Esophagus muscularis mucosa (tissue), 4 donors: ENCODE measurements around the gene VDR. TPM values are rescaled to one million over a fixed set of nuclear protein-coding genes. Genes with fewer than 3 reads are reported as not detected.

Experiments
- DNase-seq: peaks from one replicate; pipeline ENCODE4 v3.0.0-alpha.2; 2017; ENCODE audit errors: extremely low spot score
- H3K27ac ChIP-seq, 4 donors: fragments of 200-600 bp; sonication (generic); replicated peaks in 1 of 4; 1 replicate in 3 of 4; 2 replicates in 1 of 4; pipeline ENCODE4 v1.5.1; 2016 to 2019; ENCODE audit warnings: mild to moderate bottlenecking in 1 of 4
- H3K27me3 ChIP-seq, 4 donors: fragments of 200-600 bp; sonication (generic); one replicate each; pipeline versions ENCODE4 v1.5.1 to v1.6.0; 2016 to 2019
- H3K36me3 ChIP-seq, 4 donors: fragments of 200-600 bp; sonication (generic); one replicate each; pipeline ENCODE4 v1.5.1; 2016 to 2019
- H3K4me1 ChIP-seq, 4 donors: fragments of 200-600 bp; sonication (generic); one replicate each; pipeline ENCODE4 v1.5.1; 2016 to 2019
- H3K4me3 ChIP-seq, 4 donors: fragments of 200-600 bp; sonication (generic); 1 replicate in 2 of 4; 2 replicates in 2 of 4; pipeline ENCODE4 v1.5.1; 2016 to 2019; ENCODE audit warnings: mild to moderate bottlenecking in 4 of 4, moderate library complexity in 1 of 4
- H3K9me3 ChIP-seq, 4 donors: fragments of 200-600 bp; sonication (generic); 1 replicate in 3 of 4; 2 replicates in 1 of 4; pipeline ENCODE4 v1.5.1; 2016 to 2019
- EP300 ChIP-seq: sonication (generic); formaldehyde crosslinking; IDR thresholded peaks from one replicate; pipeline ENCODE4 v1.6.1; 2017; ENCODE audit warnings: antibody characterized with exemption
- POLR2A ChIP-seq: fragments of 450-650 bp; IDR thresholded peaks from one replicate; pipeline ENCODE4 v1.6.1; 2017; ENCODE audit warnings: antibody characterized with exemption, moderate library complexity, mild to moderate bottlenecking, low read depth
- POLR2AphosphoS5 ChIP-seq, 2 donors: sonication (generic); formaldehyde crosslinking; IDR thresholded peaks; one replicate each; pipeline ENCODE4 v1.6.1; 2017; ENCODE audit warnings: antibody characterized with exemption in 2 of 2
- WGBS: methylation state at CpG from one replicate; pipeline ENCODE4 v1.1.5; 2018; 5-methylcytosine and 5-hydroxymethylcytosine counted together
- intact Hi-C: fragments of 100-400 bp; cut with DNase I; formaldehyde crosslinking; loops from one replicate; pipeline ENCODE4 v1.15.1; 2023
- total RNA-seq, 4 donors: library from RNA; depleted of rRNA; stranded (reverse); fragments of >200 nt; gene quantifications; one replicate each; pipeline versions ENCODE4 v1.1.0 to v1.2.1, GENCODE V29; 2016
- TF ChIP-seq, protein P1 (sequence below), 3 experiments: fragments of 200-600 bp in 2 of 3; fragments of 450-650 bp in 1 of 3; sonication (generic) in 2 of 3; IDR thresholded peaks; one replicate each; pipeline ENCODE4 v1.5.1; 2017 to 2019; ENCODE audit warnings: antibody characterized with exemption in 3 of 3, mild to moderate bottlenecking in 2 of 3, moderate library complexity in 1 of 3

Gene VDR
- total RNA-seq, 4 donors from 2014 or later, result 0.42 to 2.8 (median 2.1) TPM

DNA sequence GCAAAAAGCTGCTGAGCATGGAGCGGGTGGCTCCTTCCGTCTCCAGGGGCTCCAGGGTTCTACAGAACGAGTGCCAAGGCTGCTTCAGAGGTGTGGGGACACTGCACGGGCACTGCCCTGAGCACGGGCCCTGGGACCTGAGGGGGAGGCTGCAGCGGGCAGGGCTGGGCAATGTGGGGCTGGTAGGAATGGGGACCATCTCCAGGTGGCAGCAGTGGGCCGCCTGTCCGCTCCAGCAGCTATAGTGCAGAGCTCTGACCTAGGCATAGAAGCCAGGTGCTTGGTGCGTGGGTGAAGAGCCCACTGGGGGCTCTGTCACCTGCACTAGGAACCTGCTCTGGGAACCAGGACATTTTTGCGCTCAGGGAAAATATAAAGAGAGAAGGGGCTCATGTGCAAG, 107.4 kb downstream of the VDR start:
- DNase-seq, result no peak
- peaks cover 62 to 72% (median 68%) of the 10 kb centered on the region in 4 donors for H3K36me3 ChIP-seq
- H3K27ac ChIP-seq, result peak overlapping the region in 3 of 4 donors; percentile 2 to 40 (median 14)
- no peak overlapping the region for H3K4me3 ChIP-seq
- no peaks in the 10 kb centered on the region for H3K27me3 ChIP-seq
- peaks cover 42 to 59% (median 49%) of the 10 kb centered on the region in 4 donors for H3K4me1 ChIP-seq
- H3K9me3 ChIP-seq, result no peaks in the 10 kb centered on the region
- TF ChIP-seq, protein P1, sequence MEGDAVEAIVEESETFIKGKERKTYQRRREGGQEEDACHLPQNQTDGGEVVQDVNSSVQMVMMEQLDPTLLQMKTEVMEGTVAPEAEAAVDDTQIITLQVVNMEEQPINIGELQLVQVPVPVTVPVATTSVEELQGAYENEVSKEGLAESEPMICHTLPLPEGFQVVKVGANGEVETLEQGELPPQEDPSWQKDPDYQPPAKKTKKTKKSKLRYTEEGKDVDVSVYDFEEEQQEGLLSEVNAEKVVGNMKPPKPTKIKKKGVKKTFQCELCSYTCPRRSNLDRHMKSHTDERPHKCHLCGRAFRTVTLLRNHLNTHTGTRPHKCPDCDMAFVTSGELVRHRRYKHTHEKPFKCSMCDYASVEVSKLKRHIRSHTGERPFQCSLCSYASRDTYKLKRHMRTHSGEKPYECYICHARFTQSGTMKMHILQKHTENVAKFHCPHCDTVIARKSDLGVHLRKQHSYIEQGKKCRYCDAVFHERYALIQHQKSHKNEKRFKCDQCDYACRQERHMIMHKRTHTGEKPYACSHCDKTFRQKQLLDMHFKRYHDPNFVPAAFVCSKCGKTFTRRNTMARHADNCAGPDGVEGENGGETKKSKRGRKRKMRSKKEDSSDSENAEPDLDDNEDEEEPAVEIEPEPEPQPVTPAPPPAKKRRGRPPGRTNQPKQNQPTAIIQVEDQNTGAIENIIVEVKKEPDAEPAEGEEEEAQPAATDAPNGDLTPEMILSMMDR (IDR thresholded peaks at IDR 0.05), result peak; percentile 34 to 57 (median 50)
- TF ChIP-seq EP300 (no peak), POLR2AphosphoS5 (IDR thresholded peaks at IDR 0.05) (no peak), POLR2A (no peak)
- 74% methylated on average over 8 of the region's 10 CpGs for whole genome bisulfite sequencing
- intact Hi-C loops, result no loop called here

DNA sequence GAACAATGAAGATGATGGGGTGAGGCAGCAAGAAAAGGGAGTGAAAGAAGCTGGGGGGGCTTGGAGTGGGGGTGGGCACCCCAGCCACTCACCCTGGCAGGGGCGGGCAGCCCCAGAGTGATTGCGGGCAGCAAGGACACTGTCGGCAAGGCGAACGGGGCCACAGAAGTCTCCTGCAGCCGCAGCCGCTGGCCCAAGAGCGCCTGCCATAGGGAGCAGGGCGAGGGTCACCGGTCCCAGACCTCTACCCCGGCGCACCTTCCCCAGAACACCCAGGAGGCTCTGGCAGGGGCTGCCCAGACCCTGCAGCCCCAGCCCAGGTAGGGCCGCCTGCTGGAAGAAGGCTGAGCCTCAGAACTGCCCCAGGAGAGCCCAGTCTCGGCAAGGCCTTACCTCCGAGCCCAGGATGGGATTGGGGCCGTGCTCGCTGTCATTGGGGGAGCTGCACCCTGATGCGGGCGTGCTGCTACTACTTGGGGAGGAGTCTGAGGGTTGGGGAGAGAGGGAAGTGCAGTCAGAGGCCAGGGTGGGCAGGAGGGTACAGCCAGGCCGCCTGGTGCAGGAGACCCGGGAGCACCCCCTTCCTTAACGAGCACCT, 108.9 kb downstream of the VDR start:
- WGBS, result 91% methylated on average over 20 of the region's 22 CpGs
- DNase-seq, result no peak
- Histone ChIP-seq H3K27me3 (no peaks in the 10 kb centered on the region), H3K9me3 (no peaks in the 10 kb centered on the region), H3K36me3 (peaks cover 78 to 88% (median 83%) of the 10 kb centered on the region in 4 donors), H3K4me1 (peaks cover 27 to 44% (median 34%) of the 10 kb centered on the region in 4 donors), H3K27ac (peak overlapping the region in 1 of 4 donors; percentile 30), H3K4me3 (no peak overlapping the region)
- intact Hi-C loops, result no loop called here
- TF ChIP-seq, protein P1 (IDR thresholded peaks at IDR 0.05), result no peak
- TF ChIP-seq EP300, result no peak
- TF ChIP-seq POLR2A, result no peak
- no peak for TF ChIP-seq POLR2AphosphoS5 (IDR thresholded peaks at IDR 0.05)

DNA sequence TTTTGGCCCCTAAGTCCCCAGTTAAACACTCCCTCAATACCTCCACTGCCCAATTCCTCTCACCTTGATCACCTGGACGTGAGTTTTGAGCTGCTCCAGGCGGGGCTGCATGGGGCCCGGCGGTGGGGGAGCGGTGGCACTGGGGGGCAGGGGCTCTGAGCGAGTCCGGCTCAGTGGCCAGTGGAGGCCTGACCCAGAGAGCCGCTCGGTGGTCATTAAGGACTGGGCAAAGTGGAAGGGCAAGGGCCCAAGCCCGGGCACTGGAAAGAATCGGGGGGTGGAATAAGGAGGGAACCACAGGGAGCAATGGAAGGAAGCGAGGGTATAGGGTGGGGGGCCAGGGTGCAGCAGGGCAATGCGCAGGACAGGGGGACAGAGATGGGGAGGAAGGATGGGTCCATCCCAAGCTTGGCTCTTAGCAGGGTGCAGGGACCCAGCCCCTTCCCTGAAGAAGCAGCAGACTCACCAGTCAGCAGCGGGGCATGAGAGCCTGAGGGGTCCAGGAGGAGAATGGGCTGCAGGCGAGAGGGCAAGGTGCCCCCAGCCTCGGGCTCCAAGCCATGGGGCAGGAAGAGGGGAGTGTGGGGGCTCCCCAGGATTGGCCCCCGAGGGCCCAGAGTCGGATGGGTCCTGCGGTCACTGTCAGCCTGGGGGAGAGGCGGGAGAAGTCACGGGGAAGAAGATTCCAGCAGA, 109.5 kb downstream of the VDR start:
- intact Hi-C loops, result no loop called here
- no peaks in the 10 kb centered on the region for H3K9me3 ChIP-seq
- DNase-seq, result no peak
- H3K27ac ChIP-seq, result peak overlapping the region in 1 of 4 donors; percentile 22
- peaks cover 21 to 37% (median 27%) of the 10 kb centered on the region in 4 donors for H3K4me1 ChIP-seq
- TF ChIP-seq POLR2A (no peak), POLR2AphosphoS5 (IDR thresholded peaks at IDR 0.05) (no peak), EP300 (no peak)
- TF ChIP-seq, protein P1 (IDR thresholded peaks at IDR 0.05), result no peak
- WGBS, result 88% methylated on average over 21 of the region's 21 CpGs
- H3K36me3 ChIP-seq, result peaks cover 84 to 94% (median 90%) of the 10 kb centered on the region in 4 donors
- H3K4me3 ChIP-seq, result no peak overlapping the region
- H3K27me3 ChIP-seq, result no peaks in the 10 kb centered on the region

DNA sequence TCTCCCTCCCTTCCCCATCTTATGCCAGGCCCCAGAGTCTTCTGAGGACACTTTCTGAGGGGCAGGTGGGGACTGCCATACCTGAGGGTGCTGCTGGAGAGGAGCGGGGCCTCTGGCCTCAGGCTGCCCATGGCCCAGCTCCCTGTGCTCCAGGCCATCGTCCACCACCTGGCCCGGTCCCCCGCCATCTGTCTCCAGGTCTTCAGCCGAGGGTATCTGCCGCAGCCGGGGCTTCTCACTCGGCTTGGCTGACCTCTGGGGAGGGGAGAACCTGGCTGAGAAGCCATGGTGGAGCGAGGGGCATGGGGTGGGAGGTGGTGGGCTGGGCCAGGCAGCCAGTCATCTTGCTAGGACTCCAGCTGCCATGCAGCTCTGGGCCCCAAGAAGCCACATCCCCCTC, 110.1 kb downstream of the VDR start:
- Histone ChIP-seq H3K4me3 (no peak overlapping the region), H3K4me1 (peaks cover 15 to 31% (median 21%) of the 10 kb centered on the region in 4 donors), H3K9me3 (no peaks in the 10 kb centered on the region), H3K27me3 (no peaks in the 10 kb centered on the region), H3K27ac (peak overlapping the region in 2 of 4 donors; percentile 22 to 34), H3K36me3 (peaks cover 90 to 100% (median 95%) of the 10 kb centered on the region in 4 donors)
- intact Hi-C loops, result no loop called here
- DNase-seq, result no peak
- TF ChIP-seq EP300, result no peak
- TF ChIP-seq POLR2AphosphoS5 (IDR thresholded peaks at IDR 0.05), result no peak
- TF ChIP-seq, protein P1 (IDR thresholded peaks at IDR 0.05), result no peak
- TF ChIP-seq POLR2A, result no peak
- 100% methylated on average over 1 of the region's 9 CpGs for WGBS
